Left lobe of liver (tissue), 2 donors: ENCODE measurements around the gene ACTG1. TPM values are rescaled to one million over a fixed set of nuclear protein-coding genes. Genes with fewer than 3 reads are reported as not detected.

ENCODE experiments used
- ATAC-seq: fragments of 200-7000 bp; cut with Tn5 transposase; one replicate; pipeline ENCODE4 v1.9.1; 2020; ENCODE audit warnings: mild to moderate bottlenecking, moderate library complexity
- DNase-seq: peaks from one replicate; pipeline ENCODE4 v3.0.0-alpha.2; 2020; ENCODE audit warnings: low spot score
- total RNA-seq: library from RNA; stranded (reverse); gene quantifications from one replicate; pipeline ENCODE4 v1.2.1, GENCODE V29; 2021
- donor health status: DM: no; HTN: no; CAD: no; lungs with moderate emphysema.
- donor health status: DM: no; HTN: yes; CAD: no.

The ACTG1 gene
- total RNA-seq, 1 donor from 2014 or later: 264 TPM

DNA sequence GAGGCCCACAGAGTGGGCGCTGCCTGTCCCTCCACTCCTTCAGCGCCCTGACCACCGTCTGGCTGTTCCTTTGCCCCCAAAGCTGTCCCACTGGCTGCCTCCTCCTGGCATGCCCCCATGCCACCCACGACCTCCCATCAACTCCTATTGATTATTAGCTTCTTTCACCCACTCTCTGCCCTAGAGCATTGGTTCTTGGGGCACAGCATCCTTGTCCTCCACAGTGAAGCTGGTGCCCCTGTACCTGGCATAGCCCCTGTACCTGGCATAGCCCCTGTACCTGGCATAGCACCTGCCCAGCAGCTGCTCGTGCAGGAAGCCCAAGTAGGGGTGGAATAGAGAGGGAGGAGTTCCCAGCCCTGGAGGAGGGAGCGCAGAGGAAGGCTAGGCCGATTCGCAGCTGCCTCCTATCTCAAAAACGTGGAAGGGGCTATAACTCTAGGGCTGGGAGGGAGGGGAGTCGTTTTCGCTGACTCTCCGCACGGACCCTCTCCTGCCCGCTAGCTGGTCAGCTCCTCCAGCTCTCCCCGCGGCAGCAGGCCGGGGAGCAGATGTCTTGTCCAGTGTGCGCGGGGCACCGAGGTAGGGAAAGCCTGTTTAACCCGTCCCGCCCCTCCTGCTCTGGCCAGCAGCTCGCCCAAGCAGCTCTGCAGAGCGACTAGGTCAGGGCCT is 5.7 kb upstream of the ACTG1 start:
- no peak for DNase-seq
- ATAC-seq: no peak

GRCh38 chr17:81517339-81518112 is 4.9 kb upstream of the ACTG1 start:
- ATAC-seq (no peak), DNase-seq (peak; percentile 44)

DNA sequence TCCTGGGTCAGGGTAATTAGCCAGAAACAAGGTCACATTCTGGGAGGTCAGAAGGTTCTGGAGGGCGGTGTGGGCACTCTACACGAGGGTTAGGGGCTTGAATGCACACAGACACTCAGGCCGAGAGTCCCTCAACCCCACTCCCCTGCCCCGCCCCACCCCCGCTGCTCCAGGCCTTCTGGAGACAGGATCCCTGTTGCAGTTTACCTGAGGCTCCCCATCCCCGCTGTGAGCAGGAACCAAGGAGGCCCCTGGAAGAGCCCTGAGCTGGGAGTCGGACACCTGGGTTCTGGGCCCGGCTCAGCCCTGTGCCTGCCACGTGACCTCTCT is 4.4 kb upstream of the ACTG1 start:
- ATAC-seq (no peak), DNase-seq (no peak)

DNA sequence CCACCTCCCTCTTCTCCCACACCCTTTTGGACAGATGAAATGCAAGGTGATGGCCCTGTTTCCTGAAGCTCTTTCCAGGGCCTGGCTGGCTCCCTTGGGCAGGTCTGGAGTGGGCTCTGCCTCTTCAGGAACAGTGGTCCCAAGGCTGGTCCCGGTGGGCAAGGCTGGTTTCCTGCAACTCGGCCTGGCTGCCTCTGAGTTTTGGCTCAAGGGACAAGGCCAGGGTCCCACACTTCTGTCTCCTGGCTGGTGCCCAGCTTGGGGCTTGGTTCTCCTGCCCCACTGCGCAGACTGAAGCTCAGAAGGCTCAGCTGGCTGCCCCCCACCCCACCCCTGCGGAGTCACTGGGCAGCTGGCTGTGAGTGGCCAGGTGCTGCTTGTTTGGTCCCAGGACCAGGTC is 3.8 kb upstream of the ACTG1 start:
- ATAC-seq (no peak), DNase-seq (peak; percentile 45)

GRCh38 chr17:81515530-81516041 is 3.0 kb upstream of the ACTG1 start:
- ATAC-seq (no peak), DNase-seq (peak; percentile 50)

DNA sequence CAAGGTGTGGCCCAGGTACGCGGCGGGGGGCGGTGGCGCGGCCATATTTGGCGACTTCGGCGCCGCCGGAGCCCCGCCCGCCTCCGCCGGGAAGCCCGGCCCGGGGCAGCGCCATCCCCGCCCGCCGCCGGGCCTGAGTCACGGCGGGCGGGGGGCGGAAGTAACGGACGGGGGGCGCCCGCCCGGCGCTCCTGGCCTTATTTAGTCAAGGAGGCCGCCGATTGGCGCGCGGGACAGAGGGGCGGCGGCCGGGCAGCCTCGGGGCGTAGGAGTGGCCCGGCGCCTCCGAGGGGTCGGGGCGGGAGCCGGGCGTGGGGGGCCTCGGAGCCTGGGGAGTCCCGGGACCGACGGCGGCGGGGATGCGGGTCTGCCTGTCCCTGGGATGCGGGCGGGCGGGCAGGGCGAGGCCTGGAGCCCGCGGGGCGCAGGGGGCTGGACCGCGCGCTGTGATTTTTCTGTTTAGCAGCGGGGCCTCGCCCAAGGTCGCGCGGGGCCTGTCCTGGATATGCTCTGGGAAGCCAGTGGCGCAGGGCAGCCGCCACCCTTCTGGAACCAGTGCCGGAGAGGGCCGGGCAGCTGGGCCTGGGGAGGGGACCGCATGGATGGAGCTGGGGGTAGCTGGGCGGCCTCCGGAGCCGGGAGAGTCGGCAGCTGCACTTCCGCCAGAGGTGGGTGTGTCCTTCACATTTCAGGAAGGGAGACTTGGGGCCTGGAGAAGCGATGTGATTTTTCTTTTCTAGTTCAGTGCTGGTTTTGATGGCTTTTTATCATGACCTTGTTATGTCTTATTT is 2.3 kb upstream of the ACTG1 start:
- ATAC-seq: peak; percentile 3
- DNase-seq: peak; percentile 66

GRCh38 chr17:81514489-81514738 is 1.8 kb upstream of the ACTG1 start:
- DNase-seq: no peak
- no peak for ATAC-seq

GRCh38 chr17:81513753-81514488 is 1.3 kb upstream of the ACTG1 start:
- ATAC-seq (peak; percentile 43), DNase-seq (peak; percentile 65)

DNA sequence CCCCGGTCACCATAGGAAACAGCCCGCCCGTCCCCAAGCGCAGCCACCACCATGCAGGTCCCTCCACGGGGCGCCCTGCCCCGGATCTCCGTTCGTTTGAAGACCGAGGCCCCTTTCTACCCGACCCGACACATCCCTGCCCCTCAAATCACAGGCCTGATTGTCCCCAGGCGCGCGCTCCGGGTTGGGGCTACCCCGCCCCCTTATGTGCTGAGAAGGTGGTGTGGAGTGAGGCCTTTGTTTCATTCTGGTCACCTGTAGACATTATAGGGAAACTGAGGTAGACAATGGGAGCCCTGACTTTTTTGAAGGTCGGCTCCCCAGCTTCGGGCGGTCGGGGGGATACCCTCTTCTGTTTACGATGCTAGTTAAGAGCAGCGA is 763 bp upstream of the ACTG1 start:
- peak; percentile 69 for DNase-seq

DNA sequence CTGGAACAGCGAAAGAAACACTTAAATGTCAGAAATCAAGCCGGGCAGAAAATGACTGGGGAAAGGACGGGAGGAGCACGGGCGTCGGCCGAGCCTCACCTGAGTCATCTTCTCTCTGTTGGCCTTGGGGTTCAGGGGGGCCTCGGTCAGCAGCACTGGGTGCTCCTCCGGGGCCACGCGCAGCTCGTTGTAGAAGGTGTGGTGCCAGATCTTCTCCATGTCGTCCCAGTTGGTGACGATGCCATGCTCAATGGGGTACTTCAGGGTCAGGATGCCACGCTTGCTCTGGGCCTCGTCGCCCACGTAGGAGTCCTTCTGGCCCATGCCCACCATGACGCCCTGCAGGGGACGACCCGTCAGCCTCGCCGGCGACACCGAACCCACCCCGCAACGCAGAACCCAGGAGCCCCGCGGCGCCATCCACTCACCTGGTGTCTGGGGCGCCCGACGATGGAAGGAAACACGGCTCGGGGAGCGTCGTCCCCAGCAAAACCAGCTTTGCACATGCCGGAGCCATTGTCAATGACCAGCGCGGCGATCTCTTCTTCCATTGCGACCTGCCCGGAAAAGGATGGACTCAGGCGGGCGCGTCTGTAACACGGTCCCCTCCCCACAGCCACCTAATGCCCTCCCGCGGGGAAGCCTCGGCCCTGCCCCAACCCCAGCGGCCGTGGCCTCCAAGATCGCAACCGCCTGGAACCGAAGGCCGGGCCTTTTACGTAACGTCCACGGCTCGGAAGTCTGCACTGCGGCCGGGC is 616 bp downstream of the ACTG1 start:
- DNase-seq: no peak
- peak; percentile 14 for ATAC-seq

More for the DNA sequence above, 763 bp upstream of the ACTG1 start:
- ATAC-seq: peak; percentile 21

DNA sequence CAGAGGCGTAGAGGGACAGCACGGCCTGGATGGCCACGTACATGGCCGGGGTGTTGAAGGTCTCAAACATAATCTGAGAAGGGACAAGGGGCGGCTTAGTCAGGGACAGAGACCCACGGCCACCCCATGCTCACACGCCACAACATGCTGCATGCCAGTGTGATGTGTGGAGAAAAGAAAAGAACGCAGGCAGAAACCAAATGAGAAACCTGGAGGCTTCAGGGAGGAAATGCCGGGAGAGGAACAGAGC is 1.1 kb downstream of the ACTG1 start:
- no peak for DNase-seq
- no peak for ATAC-seq

DNA sequence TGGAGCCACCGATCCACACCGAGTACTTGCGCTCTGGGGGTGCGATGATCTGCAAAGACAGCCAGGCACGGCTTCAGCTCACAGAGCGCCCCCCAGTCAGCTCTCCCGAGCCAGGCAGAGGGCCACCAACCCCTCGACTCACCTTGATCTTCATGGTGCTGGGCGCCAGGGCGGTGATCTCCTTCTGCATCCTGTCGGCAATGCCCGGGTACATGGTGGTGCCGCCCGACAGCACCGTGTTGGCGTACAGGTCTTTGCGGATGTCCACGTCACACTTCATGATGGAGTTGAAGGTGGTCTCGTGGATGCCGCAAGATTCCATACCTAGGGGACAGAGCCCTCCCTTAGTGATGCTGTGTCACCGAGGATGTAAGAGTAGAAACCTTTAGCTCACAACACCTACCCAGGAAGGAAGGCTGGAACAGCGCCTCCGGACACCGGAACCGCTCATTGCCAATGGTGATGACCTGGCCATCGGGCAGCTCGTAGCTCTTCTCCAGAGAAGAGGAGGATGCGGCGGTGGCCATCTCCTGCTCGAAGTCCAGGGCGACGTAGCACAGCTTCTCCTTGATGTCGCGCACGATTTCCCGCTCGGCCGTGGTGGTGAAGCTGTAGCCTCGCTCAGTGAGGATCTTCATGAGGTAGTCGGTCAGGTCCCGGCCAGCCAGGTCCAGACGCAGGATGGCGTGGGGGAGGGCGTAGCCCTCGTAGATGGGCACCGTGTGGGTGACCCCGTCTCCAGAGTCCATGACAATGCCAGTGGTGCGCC is 1.6 kb downstream of the ACTG1 start:
- ATAC-seq (no peak), DNase-seq (no peak)

GRCh38 chr17:81509972-81510784 is 2.4 kb downstream of the ACTG1 start:
- DNase-seq: no peak
- no peak for ATAC-seq

DNA sequence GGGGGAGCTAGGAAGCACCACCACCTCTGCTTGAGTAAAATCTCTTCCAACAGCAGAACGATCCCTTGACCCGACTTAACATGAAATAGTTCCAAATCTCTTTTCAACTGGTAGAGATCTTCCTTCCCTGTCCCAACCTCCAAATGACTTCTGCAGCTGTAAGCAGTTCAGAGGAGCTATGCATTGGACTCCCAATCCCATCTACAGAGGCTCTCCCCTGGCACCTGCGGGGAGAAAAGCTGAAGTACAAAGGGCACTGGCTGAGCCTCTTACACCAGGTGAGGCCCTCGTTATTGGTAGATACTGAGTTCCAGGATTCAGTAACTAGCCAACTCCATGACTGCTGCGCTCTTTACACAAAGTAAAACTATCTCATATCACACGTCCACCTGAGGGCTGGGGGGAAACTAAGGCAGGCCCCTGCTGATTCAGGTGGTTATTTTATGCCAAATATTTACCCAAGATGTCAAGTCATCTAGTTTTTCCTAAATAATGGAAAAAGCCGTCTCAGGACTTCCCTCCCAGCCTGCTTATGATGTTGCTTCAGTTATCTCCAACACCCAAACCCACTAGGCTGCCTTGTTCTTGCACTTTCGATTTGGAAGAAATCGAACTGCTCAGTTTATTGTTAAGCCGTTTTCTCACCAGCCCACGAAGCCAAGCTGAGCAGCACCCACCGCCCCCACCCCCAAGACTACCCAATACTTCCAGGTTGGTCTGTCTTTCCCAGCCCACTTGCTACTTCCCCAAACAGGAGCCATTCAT is 3.2 kb downstream of the ACTG1 start:
- DNase-seq (no peak), ATAC-seq (peak; percentile 32)

- DNase-seq (no peak), ATAC-seq (no peak)
These were observed 3.9 kb downstream of the ACTG1 start for GRCh38 chr17:81508639-81509206.

- no peak for DNase-seq
- no peak for ATAC-seq
These were observed 9.0 kb downstream of the ACTG1 start for GRCh38 chr17:81503619-81504018.

DNA sequence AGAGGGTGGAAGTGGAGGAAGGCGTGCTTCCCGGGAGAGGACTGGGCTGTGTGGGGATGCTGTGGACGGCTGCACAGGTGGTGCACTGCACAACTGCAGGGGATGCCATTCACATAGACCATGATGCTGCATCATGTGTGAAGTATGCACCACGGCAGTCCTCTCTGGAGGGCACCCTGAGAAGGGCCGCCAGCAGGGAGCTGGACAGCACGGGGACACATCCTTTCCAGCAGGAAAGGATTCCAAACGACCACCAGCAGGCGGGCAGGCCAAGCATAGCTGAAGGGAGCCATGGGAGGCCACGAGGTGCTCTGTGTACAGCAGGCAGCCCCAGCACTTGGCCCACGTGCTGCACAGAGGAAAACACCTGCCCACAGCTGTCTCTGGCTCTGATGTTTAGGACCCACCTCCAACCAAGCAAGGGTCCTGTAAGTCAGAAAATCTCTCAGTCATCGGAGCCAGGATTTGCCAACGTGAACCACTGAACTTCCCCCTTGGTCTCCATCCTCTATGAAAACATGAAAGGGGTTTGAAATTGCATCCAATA is 10.1 kb downstream of the ACTG1 start:
- ATAC-seq (no peak), DNase-seq (no peak)

DNA sequence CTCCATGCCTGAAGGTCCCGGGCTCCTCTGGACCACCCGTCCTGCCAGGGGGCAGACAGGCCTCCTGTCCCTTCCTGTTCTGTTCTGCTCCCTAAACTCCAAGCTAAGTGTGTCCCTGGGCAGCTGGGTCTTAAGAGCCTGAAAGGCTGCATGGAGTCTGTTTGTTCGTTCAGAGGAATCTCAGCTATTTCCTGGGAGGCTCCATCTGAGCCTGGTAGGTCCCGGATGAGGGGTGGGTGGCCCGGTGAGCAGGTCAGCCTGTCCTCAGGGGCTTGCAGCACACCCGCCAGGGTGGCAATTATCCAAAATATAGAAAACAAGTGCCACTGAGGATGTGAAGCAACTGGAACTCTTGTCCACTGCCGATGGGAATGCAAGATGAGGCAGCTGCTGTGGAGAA is 12.6 kb downstream of the ACTG1 start:
- DNase-seq (no peak), ATAC-seq (no peak)
